Nephron (organoid): ENCODE results near the gene HDAC9.

ENCODE experiments used
- H3K27ac Mint-ChIP-seq, 3 experiments: 2 replicates each; pipeline ENCODE4 v1.8.0; 2020; ENCODE audit warnings: mixed read lengths in 3 of 3, mild to moderate bottlenecking in 2 of 3, moderate library complexity in 1 of 3
- H3K27me3 Mint-ChIP-seq: 2 replicates; pipeline ENCODE4 v1.8.0; 2021; ENCODE audit warnings: low read depth, mild to moderate bottlenecking, moderate library complexity, mixed read lengths
- H3K36me3 Mint-ChIP-seq: 2 replicates; pipeline ENCODE4 v1.8.0; 2020; ENCODE audit warnings: low read depth, mixed read lengths
- H3K4me1 Mint-ChIP-seq: 2 replicates; pipeline ENCODE4 v1.8.0; 2020; ENCODE audit warnings: mixed read lengths
- H3K4me3 Mint-ChIP-seq, 3 experiments: 2 replicates each; pipeline ENCODE4 v1.8.0; 2020; ENCODE audit warnings: mild to moderate bottlenecking in 3 of 3, mixed read lengths in 3 of 3, moderate library complexity in 2 of 3
- H3K9me3 Mint-ChIP-seq: 2 replicates; pipeline ENCODE4 v1.8.0; 2020; ENCODE audit warnings: mixed read lengths
- TF ChIP-seq, protein P1 (sequence below), 3 experiments: fragments of 200-600 bp; sonication (generic); IDR thresholded peaks; one replicate each; pipeline ENCODE4 v1.5.0; 2021; ENCODE audit warnings: antibody characterized with exemption in 3 of 3; ENCODE audit not compliant: unreplicated experiment in 3 of 3

Gene HDAC9

DNA sequence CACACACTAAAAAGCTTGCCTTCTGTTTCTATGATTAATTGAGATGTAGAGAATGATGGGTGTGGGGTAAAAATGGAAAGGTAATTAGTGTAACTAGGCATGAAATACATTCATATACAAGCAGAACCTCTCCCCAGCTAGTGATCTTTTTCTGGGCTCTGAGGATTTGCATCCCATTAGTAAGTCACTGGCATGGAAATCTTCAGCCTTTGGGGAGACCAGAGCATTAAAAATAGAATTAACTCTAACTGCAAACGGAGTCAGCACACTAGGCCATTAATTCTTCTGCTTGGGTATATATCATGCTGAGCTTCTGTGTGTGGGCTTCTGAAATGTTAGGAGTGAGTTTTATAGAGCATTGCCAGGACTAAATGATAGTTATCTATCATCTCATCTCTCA is 128.9 kb downstream of the HDAC9 start:
- peaks cover 12% of the 10 kb centered on the region for H3K4me1 Mint-ChIP-seq
- no peak overlapping the region for H3K4me3 Mint-ChIP-seq
- H3K27me3 Mint-ChIP-seq, result peaks cover 4% of the 10 kb centered on the region
- H3K36me3 Mint-ChIP-seq, result no peaks in the 10 kb centered on the region
- H3K9me3 Mint-ChIP-seq, result no peaks in the 10 kb centered on the region
- TF ChIP-seq, protein P1, sequence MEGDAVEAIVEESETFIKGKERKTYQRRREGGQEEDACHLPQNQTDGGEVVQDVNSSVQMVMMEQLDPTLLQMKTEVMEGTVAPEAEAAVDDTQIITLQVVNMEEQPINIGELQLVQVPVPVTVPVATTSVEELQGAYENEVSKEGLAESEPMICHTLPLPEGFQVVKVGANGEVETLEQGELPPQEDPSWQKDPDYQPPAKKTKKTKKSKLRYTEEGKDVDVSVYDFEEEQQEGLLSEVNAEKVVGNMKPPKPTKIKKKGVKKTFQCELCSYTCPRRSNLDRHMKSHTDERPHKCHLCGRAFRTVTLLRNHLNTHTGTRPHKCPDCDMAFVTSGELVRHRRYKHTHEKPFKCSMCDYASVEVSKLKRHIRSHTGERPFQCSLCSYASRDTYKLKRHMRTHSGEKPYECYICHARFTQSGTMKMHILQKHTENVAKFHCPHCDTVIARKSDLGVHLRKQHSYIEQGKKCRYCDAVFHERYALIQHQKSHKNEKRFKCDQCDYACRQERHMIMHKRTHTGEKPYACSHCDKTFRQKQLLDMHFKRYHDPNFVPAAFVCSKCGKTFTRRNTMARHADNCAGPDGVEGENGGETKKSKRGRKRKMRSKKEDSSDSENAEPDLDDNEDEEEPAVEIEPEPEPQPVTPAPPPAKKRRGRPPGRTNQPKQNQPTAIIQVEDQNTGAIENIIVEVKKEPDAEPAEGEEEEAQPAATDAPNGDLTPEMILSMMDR (IDR thresholded peaks at IDR 0.05; ENCODE audit: unreplicated experiment in 3 of 3), result no peak
- H3K27ac Mint-ChIP-seq, result peak overlapping the region in 1 of 3 experiments; percentile 11

- TF ChIP-seq, protein P1 (IDR thresholded peaks at IDR 0.05; ENCODE audit: unreplicated experiment in 3 of 3), result no peak
- Mint-ChIP-seq H3K36me3 (no peaks in the 10 kb centered on the region), H3K27ac (no peak overlapping the region), H3K27me3 (peaks cover 4% of the 10 kb centered on the region), H3K4me3 (no peak overlapping the region), H3K4me1 (peaks cover 12% of the 10 kb centered on the region), H3K9me3 (no peaks in the 10 kb centered on the region)
Observed at GRCh38 chr7:18626086-18626485, 130.5 kb downstream of the HDAC9 start.

DNA sequence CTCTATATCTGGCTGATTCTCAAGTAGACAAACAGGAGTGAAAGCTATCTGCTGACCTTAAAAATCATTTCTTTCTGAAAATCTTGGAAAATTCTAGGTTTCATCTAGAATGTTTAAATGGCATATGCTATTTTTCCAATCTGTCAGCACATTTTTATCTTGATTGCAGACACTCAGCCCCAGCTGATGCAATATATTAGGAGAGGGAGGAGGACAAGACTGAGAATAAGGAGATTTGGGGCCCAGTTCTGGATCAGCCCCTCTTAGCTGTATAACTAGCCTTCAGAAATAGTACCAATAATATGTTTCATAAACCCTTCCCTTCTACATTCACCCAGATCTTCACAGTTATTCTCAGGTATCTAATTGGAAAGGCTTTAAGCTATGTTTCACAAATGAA is 131.2 kb downstream of the HDAC9 start:
- no peak overlapping the region for H3K4me3 Mint-ChIP-seq
- TF ChIP-seq, protein P1 (IDR thresholded peaks at IDR 0.05; ENCODE audit: unreplicated experiment in 3 of 3), result no peak
- peaks cover 4% of the 10 kb centered on the region for H3K27me3 Mint-ChIP-seq
- H3K4me1 Mint-ChIP-seq, result peaks cover 12% of the 10 kb centered on the region
- no peak overlapping the region for H3K27ac Mint-ChIP-seq
- no peaks in the 10 kb centered on the region for H3K9me3 Mint-ChIP-seq
- H3K36me3 Mint-ChIP-seq, result no peaks in the 10 kb centered on the region

DNA sequence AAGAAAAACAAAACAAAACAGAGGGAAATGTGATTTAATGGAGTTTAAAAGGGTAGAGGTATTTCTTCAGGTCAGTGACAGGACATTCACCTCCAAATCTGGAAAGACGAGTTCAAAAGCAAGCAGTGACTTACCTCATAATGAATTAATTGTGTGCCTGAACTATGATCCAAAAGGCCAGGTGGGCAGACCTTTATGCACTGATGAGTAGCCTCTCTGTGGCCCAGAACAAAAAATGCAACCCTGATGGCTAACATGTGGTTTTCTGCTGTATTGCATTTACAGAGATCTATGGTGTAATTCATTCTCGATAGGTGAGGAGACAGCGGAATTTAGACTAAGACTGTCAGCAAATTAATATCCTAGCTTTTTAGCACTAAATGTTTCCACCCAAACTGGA is 142.0 kb downstream of the HDAC9 start:
- Mint-ChIP-seq H3K36me3 (no peaks in the 10 kb centered on the region), H3K9me3 (no peaks in the 10 kb centered on the region), H3K27ac (no peak overlapping the region), H3K4me1 (peaks cover 4% of the 10 kb centered on the region), H3K27me3 (no peaks in the 10 kb centered on the region), H3K4me3 (no peak overlapping the region)
- TF ChIP-seq, protein P1 (IDR thresholded peaks at IDR 0.05; ENCODE audit: unreplicated experiment in 3 of 3), result no peak

GRCh38 chr7:18638594-18639452 is 143.3 kb downstream of the HDAC9 start:
- H3K9me3 Mint-ChIP-seq, result no peaks in the 10 kb centered on the region
- no peak overlapping the region for H3K27ac Mint-ChIP-seq
- TF ChIP-seq, protein P1 (IDR thresholded peaks at IDR 0.05; ENCODE audit: unreplicated experiment in 3 of 3), result no peak
- H3K36me3 Mint-ChIP-seq, result no peaks in the 10 kb centered on the region
- H3K4me3 Mint-ChIP-seq, result no peak overlapping the region
- no peaks in the 10 kb centered on the region for H3K27me3 Mint-ChIP-seq
- H3K4me1 Mint-ChIP-seq, result peaks cover 4% of the 10 kb centered on the region

DNA sequence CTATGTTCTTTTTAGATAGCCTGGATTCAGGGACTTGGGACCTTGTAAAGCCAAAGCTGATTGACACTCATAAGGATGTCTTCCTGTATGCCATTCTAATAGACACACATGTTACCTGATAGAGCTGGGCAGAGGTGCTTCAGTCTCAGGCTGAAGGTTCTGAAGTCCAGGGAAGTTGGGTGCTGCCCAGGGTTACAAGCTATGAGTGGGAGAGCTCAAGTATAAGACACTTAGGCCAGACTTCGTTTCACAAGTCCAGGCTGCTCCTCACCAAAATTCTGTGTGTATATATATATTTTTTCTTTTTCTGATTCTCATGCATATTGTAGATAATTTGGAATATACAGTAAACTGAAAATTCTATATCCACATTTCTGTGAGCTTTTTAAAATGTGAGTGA is 144.2 kb downstream of the HDAC9 start:
- no peaks in the 10 kb centered on the region for H3K27me3 Mint-ChIP-seq
- H3K27ac Mint-ChIP-seq, result no peak overlapping the region
- H3K36me3 Mint-ChIP-seq, result no peaks in the 10 kb centered on the region
- peaks cover 7% of the 10 kb centered on the region for H3K4me1 Mint-ChIP-seq
- no peak overlapping the region for H3K4me3 Mint-ChIP-seq
- TF ChIP-seq, protein P1 (IDR thresholded peaks at IDR 0.05; ENCODE audit: unreplicated experiment in 3 of 3), result no peak
- no peaks in the 10 kb centered on the region for H3K9me3 Mint-ChIP-seq
